Measurements from ENCODE around the gene NPAS4. TPM values are rescaled to one million over a fixed set of nuclear protein-coding genes. Genes with fewer than 3 reads are reported as not detected.
"Not testable (repeated sequence)": the region's sequence is repeated elsewhere in the genome, so short reads cannot be mapped to it uniquely, and the experiment has no call there.

The NPAS4 gene
- total RNA-seq, 1 donor = not detected

DNA sequence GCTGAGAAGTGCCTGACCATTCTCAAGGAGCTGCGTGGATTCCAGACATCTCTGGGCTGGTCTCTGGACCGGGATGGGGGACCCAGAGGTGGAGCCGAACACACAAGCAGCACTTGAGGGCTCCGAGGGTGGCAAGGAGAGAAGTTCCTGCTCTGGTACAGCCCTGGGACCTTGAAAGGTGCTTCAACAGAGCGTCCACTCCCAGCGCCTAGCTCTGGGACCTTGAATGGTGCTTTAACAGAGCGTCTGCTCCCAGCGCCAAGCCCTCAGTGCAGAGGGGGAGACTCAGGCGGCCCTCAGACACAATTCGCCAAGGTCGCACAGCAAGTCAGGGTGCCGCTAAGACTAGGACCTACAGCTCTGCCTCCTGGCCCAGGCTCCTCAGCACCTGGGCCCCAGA is 10.6 kb upstream of the NPAS4 start:
- peaks cover 7% of the 10 kb centered on the region for H3K4me1 ChIP-seq (ENCODE audit: insufficient read depth, low read length)
- H3K9me3 ChIP-seq (ENCODE audit: low read depth, low read length) = no peaks in the 10 kb centered on the region
- H3K4me3 ChIP-seq (ENCODE audit: low read length) = no peak overlapping the region
- H3K27me3 ChIP-seq (ENCODE audit: insufficient read depth, low read length) = peaks cover 11% of the 10 kb centered on the region

DNA sequence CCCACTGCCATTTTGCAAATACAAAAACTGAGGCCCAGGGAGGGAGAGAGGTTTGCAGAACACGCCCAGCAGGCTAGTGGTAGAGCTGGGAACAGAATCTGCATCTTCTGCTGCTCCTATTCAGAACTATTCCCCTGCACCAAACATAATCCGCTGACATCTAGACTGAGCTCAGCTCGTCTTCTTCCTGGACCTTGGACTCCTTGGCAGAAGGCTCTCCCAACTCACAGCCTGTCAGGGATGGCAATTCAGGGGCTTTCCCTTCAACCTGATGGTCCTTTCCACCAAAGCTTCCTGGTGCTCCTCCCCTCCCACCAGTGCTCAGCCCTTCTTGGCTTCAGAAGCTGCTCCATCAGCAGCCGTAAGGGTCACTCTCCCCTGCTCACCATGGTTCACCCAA is 9.5 kb upstream of the NPAS4 start:
- peaks cover 7% of the 10 kb centered on the region for H3K4me1 ChIP-seq (ENCODE audit: insufficient read depth, low read length)
- H3K9me3 ChIP-seq (ENCODE audit: low read depth, low read length) = no peaks in the 10 kb centered on the region
- no peak overlapping the region for H3K4me3 ChIP-seq (ENCODE audit: low read length)
- H3K27me3 ChIP-seq (ENCODE audit: insufficient read depth, low read length) = peaks cover 14% of the 10 kb centered on the region

DNA sequence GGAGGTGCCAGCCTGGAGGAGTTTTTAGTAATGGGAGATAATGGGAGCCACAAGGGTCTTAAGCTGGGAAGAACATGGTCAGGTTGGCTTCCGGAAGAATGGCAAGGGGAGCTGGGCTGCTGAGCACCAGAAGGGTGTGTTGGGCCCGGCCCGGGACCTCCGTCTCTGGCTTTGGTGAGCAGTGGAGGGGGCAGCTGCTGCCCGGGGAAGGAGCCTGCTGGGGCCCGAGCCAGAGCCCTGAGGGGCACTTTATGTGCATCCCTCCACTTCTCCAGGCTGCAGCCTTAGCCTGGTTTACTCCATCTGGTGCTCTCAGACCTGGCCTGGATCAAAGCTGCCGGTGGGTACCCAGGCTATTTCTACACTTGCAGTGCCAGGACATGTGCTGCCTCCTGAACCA is 8.7 kb upstream of the NPAS4 start:
- peaks cover 7% of the 10 kb centered on the region for H3K4me1 ChIP-seq (ENCODE audit: insufficient read depth, low read length)
- no peak overlapping the region for H3K4me3 ChIP-seq (ENCODE audit: low read length)
- H3K9me3 ChIP-seq (ENCODE audit: low read depth, low read length) = no peaks in the 10 kb centered on the region
- H3K27me3 ChIP-seq (ENCODE audit: insufficient read depth, low read length) = peaks cover 18% of the 10 kb centered on the region

- no peak overlapping the region for H3K4me3 ChIP-seq (ENCODE audit: low read length)
- H3K4me1 ChIP-seq (ENCODE audit: insufficient read depth, low read length) = peaks cover 7% of the 10 kb centered on the region
- H3K27me3 ChIP-seq (ENCODE audit: insufficient read depth, low read length) = peaks cover 27% of the 10 kb centered on the region
- H3K9me3 ChIP-seq (ENCODE audit: low read depth, low read length) = no peaks in the 10 kb centered on the region
Observed at GRCh38 chr11:66413167-66413566, 7.7 kb upstream of the NPAS4 start.

DNA sequence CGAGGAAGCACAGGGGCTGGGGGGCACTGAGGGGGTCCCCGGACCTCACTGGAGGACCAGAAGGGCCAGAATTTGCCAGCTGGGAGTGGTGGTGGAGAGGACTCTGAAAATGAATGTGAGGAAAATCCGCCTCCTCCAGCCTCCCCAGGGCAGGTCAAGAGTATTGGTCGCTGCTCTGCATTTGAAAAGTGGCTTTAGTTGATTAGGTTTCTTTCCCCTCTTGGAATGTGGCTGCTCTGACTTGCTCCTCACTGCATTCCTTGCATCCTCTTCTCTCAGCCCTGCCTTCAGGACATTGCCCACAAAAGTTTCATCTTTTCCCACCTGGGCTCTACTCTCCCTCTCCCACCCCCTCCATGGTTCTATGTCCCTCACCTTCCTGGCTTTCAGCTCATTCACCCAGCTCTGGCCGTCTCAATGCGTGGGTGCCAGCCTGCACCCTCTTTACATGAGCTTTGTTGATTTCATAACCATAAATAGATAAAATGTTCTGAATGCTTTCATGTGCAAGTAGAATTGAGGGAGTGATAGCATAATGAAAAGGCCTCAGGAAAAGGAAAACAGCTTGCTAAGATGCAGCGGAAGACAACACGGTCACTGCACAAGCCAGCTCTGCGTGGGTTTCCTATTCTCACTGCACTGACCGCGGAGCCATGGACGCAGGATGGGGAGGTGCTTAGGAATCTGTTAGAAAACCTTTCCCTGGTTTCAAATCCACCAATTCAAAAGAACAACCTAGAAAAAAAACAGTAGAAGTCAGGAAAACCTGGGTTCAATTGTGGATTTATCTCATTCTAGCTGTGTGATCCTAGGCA is 6.5 kb upstream of the NPAS4 start:
- Histone ChIP-seq H3K4me1 (ENCODE audit: insufficient read depth, low read length) (no peaks in the 10 kb centered on the region), H3K27me3 (ENCODE audit: insufficient read depth, low read length) (peaks cover 38% of the 10 kb centered on the region), H3K4me3 (ENCODE audit: low read length) (no peak overlapping the region), H3K9me3 (ENCODE audit: low read depth, low read length) (no peaks in the 10 kb centered on the region)

- Histone ChIP-seq H3K4me1 (ENCODE audit: insufficient read depth, low read length) (no peaks in the 10 kb centered on the region), H3K27me3 (ENCODE audit: insufficient read depth, low read length) (peaks cover 36% of the 10 kb centered on the region), H3K4me3 (ENCODE audit: low read length) (no peak overlapping the region)
Observed at GRCh38 chr11:66415423-66415822, 5.4 kb upstream of the NPAS4 start.

GRCh38 chr11:66417000-66417399 is 3.8 kb upstream of the NPAS4 start:
- H3K27me3 ChIP-seq (ENCODE audit: insufficient read depth, low read length) = peaks cover 37% of the 10 kb centered on the region
- H3K4me3 ChIP-seq (ENCODE audit: low read length) = no peak overlapping the region
- H3K4me1 ChIP-seq (ENCODE audit: insufficient read depth, low read length) = no peaks in the 10 kb centered on the region

More at GRCh38 chr11:66415423-66415822, 5.4 kb upstream of the NPAS4 start:
- H3K9me3 ChIP-seq (ENCODE audit: low read depth, low read length) = no peaks in the 10 kb centered on the region

GRCh38 chr11:66418168-66418985 is 2.5 kb upstream of the NPAS4 start:
- no peak overlapping the region for H3K4me3 ChIP-seq (ENCODE audit: low read length)
- H3K4me1 ChIP-seq (ENCODE audit: insufficient read depth, low read length) = no peaks in the 10 kb centered on the region
- H3K9me3 ChIP-seq (ENCODE audit: low read depth, low read length) = no peaks in the 10 kb centered on the region
- peaks cover 37% of the 10 kb centered on the region for H3K27me3 ChIP-seq (ENCODE audit: insufficient read depth, low read length)

More at GRCh38 chr11:66417000-66417399, 3.8 kb upstream of the NPAS4 start:
- H3K9me3 ChIP-seq (ENCODE audit: low read depth, low read length) = no peaks in the 10 kb centered on the region

- Histone ChIP-seq H3K27me3 (ENCODE audit: insufficient read depth, low read length) (peaks cover 37% of the 10 kb centered on the region), H3K9me3 (ENCODE audit: low read depth, low read length) (no peaks in the 10 kb centered on the region), H3K4me1 (ENCODE audit: insufficient read depth, low read length) (no peaks in the 10 kb centered on the region), H3K4me3 (ENCODE audit: low read length) (no peak overlapping the region)
Observed at GRCh38 chr11:66418986-66419308, 1.9 kb upstream of the NPAS4 start.

DNA sequence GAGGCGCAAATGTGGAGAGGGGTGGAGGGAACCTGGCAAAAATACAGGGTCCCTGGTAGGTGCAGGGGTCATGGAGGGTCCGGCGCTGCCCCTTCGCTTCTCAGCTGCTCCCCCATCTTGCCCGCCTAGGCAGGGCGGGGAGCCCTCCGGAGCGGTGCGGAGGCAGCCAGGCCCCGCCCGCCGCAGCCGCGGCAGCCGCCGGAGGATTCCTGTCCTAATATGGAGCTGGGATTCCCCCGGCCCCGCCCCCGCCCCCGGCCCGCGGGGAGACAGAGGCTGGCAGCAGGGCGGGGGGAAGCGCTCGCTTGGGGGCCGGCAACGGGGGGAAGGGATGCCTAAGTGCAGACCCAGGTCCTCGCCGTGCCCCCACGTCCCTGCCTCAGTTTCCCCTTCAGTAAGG is 1.0 kb upstream of the NPAS4 start:
- H3K27me3 ChIP-seq (ENCODE audit: insufficient read depth, low read length) = peaks cover 36% of the 10 kb centered on the region

DNA sequence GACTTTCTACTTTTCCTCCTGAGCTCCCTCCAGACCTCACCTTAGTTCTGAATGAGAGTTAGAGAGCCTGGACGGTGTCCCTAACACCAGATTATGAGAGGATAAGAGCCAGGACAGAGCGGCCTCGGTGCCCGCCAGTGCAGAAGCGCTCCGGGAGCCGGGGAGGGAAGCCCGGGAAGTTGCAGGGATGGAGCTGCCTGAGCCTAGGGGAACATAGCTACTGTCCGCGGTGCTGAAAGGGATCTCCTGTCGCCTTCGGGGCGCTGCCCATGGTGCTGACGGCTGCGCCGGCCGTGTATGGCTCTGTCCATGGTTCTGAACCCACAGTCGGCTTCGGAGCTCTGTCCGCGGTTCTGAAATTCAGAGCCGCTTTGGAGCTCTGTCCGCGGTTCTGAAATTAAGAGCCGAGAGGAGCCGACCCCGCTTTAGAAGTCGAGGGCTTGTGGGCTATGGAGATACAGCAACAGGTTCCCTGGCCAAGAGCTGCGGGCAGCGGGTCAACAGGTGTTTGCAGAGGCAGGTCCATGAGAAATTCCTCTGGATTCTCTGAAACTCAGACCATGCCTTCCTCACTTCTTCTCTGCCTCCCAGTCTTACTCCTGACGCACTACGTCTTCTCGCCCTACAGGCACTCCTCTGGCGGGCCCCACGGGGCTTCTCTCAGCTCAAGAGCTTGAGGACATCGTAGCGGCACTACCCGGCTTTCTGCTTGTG is 814 bp downstream of the NPAS4 start:
- H3K4me3 ChIP-seq (ENCODE audit: low read length) = no peak overlapping the region

More for the DNA sequence above, 1.0 kb upstream of the NPAS4 start:
- Histone ChIP-seq H3K4me3 (ENCODE audit: low read length) (no peak overlapping the region), H3K9me3 (ENCODE audit: low read depth, low read length) (no peaks in the 10 kb centered on the region), H3K4me1 (ENCODE audit: insufficient read depth, low read length) (no peaks in the 10 kb centered on the region)

GRCh38 chr11:66426314-66426713 is 5.5 kb downstream of the NPAS4 start:
- no peaks in the 10 kb centered on the region for H3K9me3 ChIP-seq (ENCODE audit: low read depth, low read length)
- no peaks in the 10 kb centered on the region for H3K4me1 ChIP-seq (ENCODE audit: insufficient read depth, low read length)
- H3K4me3 ChIP-seq (ENCODE audit: low read length) = no peak overlapping the region
- H3K27me3 ChIP-seq (ENCODE audit: insufficient read depth, low read length) = no peaks in the 10 kb centered on the region

More for the DNA sequence above, 814 bp downstream of the NPAS4 start:
- Histone ChIP-seq H3K27me3 (ENCODE audit: insufficient read depth, low read length) (peaks cover 29% of the 10 kb centered on the region), H3K4me1 (ENCODE audit: insufficient read depth, low read length) (no peaks in the 10 kb centered on the region), H3K9me3 (ENCODE audit: low read depth, low read length) (no peaks in the 10 kb centered on the region)

DNA sequence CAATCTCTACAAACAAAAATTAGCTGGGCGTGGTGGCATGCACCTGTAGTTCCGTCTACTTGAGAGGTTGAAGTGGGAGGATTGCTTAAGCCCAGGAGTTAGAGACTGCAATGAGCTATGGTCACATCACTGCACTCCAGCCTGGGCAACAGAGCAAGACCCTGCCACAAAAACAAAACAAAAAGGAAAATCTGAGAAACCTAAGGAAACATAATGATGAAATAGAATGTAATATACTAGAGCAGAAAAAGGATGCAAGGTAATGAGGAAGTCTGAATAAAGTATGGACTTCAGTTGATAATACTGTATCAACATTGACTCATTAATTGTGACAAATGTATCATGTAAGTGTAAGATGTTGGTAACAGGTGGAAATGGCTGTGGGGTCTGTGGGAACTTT is 8.1 kb downstream of the NPAS4 start:
- Histone ChIP-seq H3K4me1 (ENCODE audit: insufficient read depth, low read length) (peaks cover 10% of the 10 kb centered on the region), H3K4me3 (ENCODE audit: low read length) (no peak overlapping the region), H3K9me3 (ENCODE audit: low read depth, low read length) (no peaks in the 10 kb centered on the region), H3K27me3 (ENCODE audit: insufficient read depth, low read length) (no peaks in the 10 kb centered on the region)

DNA sequence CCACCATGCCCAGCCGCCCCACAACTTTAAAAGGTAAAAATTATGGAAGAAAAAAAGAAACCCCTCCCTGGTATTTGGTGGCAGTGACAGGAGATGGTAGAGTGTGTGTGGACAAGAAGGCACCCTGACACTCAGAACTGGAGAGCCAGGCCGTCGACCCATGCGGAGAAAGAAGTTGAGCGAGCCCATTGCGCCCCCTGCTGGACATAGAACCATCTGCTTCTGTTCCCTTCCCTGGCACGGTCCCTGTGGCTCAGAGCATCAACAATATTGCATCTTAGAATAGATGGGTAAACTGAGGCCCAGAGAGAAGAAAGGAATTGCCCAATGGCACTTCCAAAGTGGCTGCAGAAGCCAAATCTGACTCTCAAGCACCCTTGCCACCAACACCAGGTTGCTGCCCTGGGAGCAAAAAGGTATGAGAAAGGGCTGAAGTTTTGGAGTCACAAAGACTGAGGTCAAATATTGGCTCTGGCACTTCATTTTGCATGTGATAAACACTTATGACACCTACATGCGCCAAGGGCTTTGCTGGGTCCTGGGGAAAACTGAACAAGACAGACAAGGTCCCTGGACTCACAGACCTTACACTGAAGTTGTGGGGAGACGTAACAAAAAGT is 9.3 kb downstream of the NPAS4 start:
- Histone ChIP-seq H3K27me3 (ENCODE audit: insufficient read depth, low read length) (no peaks in the 10 kb centered on the region), H3K4me1 (ENCODE audit: insufficient read depth, low read length) (peaks cover 10% of the 10 kb centered on the region), H3K9me3 (ENCODE audit: low read depth, low read length) (no peaks in the 10 kb centered on the region), H3K4me3 (ENCODE audit: low read length) (no peak overlapping the region)

DNA sequence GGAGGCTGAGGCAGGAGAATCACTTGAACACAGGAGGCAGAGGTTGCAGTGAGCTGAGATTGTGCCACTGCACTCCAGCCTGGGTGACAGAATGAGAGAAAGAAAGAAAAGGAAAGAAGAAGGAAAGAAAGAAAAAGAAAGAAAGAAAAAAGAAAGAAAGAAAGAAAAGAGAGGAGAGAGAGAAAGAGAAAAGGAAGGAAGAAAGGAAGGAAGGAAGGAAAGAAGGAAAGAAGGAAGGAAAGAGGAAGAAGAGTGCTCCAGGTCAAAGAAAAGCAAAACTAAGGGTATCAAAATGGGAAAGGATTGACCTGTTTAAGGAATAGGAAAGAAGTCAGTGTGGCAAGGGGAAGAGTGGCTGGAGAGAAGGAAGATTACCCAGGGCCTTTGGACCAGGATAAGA is 10.5 kb downstream of the NPAS4 start:
- H3K27me3 ChIP-seq (ENCODE audit: insufficient read depth, low read length); H3K9me3 ChIP-seq (ENCODE audit: low read depth, low read length); H3K4me1 ChIP-seq (ENCODE audit: insufficient read depth, low read length); H3K4me3 ChIP-seq (ENCODE audit: low read length): not testable (repeated sequence)
